WTC11 (cell line): ENCODE measurements around the gene SELENOV. TPM values are rescaled to one million over a fixed set of nuclear protein-coding genes. Genes with fewer than 3 reads are reported as not detected.

Source experiments
- AFF4 ChIP-seq: sonication (generic); formaldehyde crosslinking; IDR thresholded peaks from 2 replicates; pipeline ENCODE4 v1.8.1; 2023; ENCODE audit warnings: mild to moderate bottlenecking, missing genetic modification reagents, borderline replicate concordance
- AR ChIP-seq: fragments of 250-450 bp; sonication (Bioruptor Pico); IDR thresholded peaks from 2 replicates; pipeline ENCODE4 v1.9.0; 2021; ENCODE audit warnings: mild to moderate bottlenecking
- ARID4B ChIP-seq: sonication (generic); formaldehyde crosslinking; IDR thresholded peaks from 2 replicates; pipeline ENCODE4 v1.8.0; 2023; ENCODE audit warnings: missing genetic modification reagents, mild to moderate bottlenecking, borderline replicate concordance
- CREM ChIP-seq: sonication (generic); formaldehyde crosslinking; IDR thresholded peaks from 2 replicates; pipeline ENCODE4 v1.8.1; 2022; ENCODE audit warnings: mild to moderate bottlenecking, missing genetic modification reagents, moderate library complexity
- ELF4 ChIP-seq: sonication (generic); formaldehyde crosslinking; IDR thresholded peaks from 2 replicates; pipeline ENCODE4 v1.8.1; 2022; ENCODE audit warnings: low read depth, mild to moderate bottlenecking, moderate library complexity, missing genetic modification reagents
- ERG ChIP-seq: fragments of 250-450 bp; sonication (Bioruptor Pico); IDR thresholded peaks from 2 replicates; pipeline ENCODE4 v1.8.0; 2021; ENCODE audit warnings: mild to moderate bottlenecking
- FOXK1 ChIP-seq: sonication (generic); formaldehyde crosslinking; IDR thresholded peaks from 2 replicates; pipeline ENCODE4 v1.8.0; 2022; ENCODE audit warnings: mild to moderate bottlenecking, moderate library complexity, missing genetic modification reagents
- MXD4 ChIP-seq: fragments of 250-450 bp; sonication (Bioruptor Pico); IDR thresholded peaks from 2 replicates; pipeline ENCODE4 v1.8.0; 2021; ENCODE audit warnings: mild to moderate bottlenecking, moderate library complexity, borderline replicate concordance
- MYBL2 ChIP-seq: sonication (generic); formaldehyde crosslinking; IDR thresholded peaks from 2 replicates; pipeline ENCODE4 v1.8.1; 2023; ENCODE audit warnings: mild to moderate bottlenecking, moderate library complexity, missing genetic modification reagents
- NR2C2 ChIP-seq: sonication (generic); formaldehyde crosslinking; IDR thresholded peaks from 2 replicates; pipeline ENCODE4 v1.8.0; 2022; ENCODE audit warnings: mild to moderate bottlenecking, missing genetic modification reagents
- STAT6 ChIP-seq: sonication (generic); formaldehyde crosslinking; conservative IDR thresholded peaks from 2 replicates; pipeline ENCODE4 v1.8.1; 2023; ENCODE audit warnings: mild to moderate bottlenecking, low read depth, missing genetic modification reagents, moderate library complexity
- TCF7 ChIP-seq: sonication (generic); formaldehyde crosslinking; IDR thresholded peaks from 2 replicates; pipeline ENCODE4 v1.8.0; 2022; ENCODE audit warnings: mild to moderate bottlenecking, low read depth, missing genetic modification reagents, moderate library complexity
- TEAD1 ChIP-seq: sonication (generic); formaldehyde crosslinking; IDR thresholded peaks from 2 replicates; pipeline ENCODE4 v1.8.0; 2022; ENCODE audit warnings: mild to moderate bottlenecking, missing genetic modification reagents
- TEAD4 ChIP-seq: sonication (generic); formaldehyde crosslinking; IDR thresholded peaks from 2 replicates; pipeline ENCODE4 v1.8.0; 2022; ENCODE audit warnings: mild to moderate bottlenecking, missing genetic modification reagents
- ZBTB43 ChIP-seq: sonication (generic); formaldehyde crosslinking; IDR thresholded peaks from 2 replicates; pipeline ENCODE4 v1.8.1; 2023; ENCODE audit warnings: mild to moderate bottlenecking, missing genetic modification reagents
- ZNF281 ChIP-seq: sonication (generic); formaldehyde crosslinking; IDR thresholded peaks from 2 replicates; pipeline ENCODE4 v1.8.0; 2023; ENCODE audit warnings: mild to moderate bottlenecking, missing genetic modification reagents
- ZNF671 ChIP-seq: fragments of 250-450 bp; sonication (Bioruptor Pico); IDR thresholded peaks from 2 replicates; pipeline ENCODE4 v1.8.0; 2021; ENCODE audit warnings: mild to moderate bottlenecking
- total RNA-seq: library from RNA; stranded (reverse); gene quantifications from 3 replicates; pipeline ENCODE4 v1.2.3, GENCODE V29; 2021

SELENOV gene
- total RNA-seq, 1 experiment from 2014 or later, result 12.6 TPM

GRCh38 chr19:39506944-39507714, 7.8 kb upstream of the SELENOV start (continued):
- TF ChIP-seq AFF4 (CRISPR knock-in tag) (0 out of 2 replicates have a peak, but pooled peaks have one; percentile 83), STAT6 (CRISPR knock-in tag) (peak; percentile 98), ZNF281 (CRISPR knock-in tag) (peak; percentile 93), TEAD1 (CRISPR knock-in tag) (peak; percentile 100), MYBL2 (peak; percentile 98), CREM (CRISPR knock-in tag) (peak; percentile 95), TCF7 (CRISPR knock-in tag) (peak; percentile 98), NR2C2 (CRISPR knock-in tag) (peak; percentile 81; the same call in 1 of the 2 replicates), FOXK1 (CRISPR knock-in tag) (peak; percentile 99), ERG (no peak), TEAD4 (CRISPR knock-in tag) (peak; percentile 94), ZBTB43 (peak; percentile 98), ZNF671 (CRISPR knock-in tag) (no peak), ARID4B (peak; percentile 99), AR (no peak), MXD4 (CRISPR knock-in tag) (no peak), ELF4 (peak; percentile 98)
